Endodermal cell (in vitro differentiated cells): ENCODE measurements around the gene PNPLA7. TPM values are rescaled to one million over a fixed set of nuclear protein-coding genes. Genes with fewer than 3 reads are reported as not detected.

Experiments used
- DNase-seq: peaks from one replicate; pipeline ENCODE4 v3.0.0-alpha.2; 2017
- H3K27ac ChIP-seq: 2 replicates; pipeline ENCODE4 v1.5.1; 2013; ENCODE audit warnings: mild to moderate bottlenecking, low read depth, low read length, moderate library complexity
- H3K27me3 ChIP-seq: 2 replicates; pipeline ENCODE4 v1.6.1; 2013; ENCODE audit warnings: mild to moderate bottlenecking, low read length, moderate library complexity; ENCODE audit not compliant: insufficient read depth, control insufficient read depth, poor library complexity, severe bottlenecking
- H3K36me3 ChIP-seq: 2 replicates; pipeline ENCODE4 v1.7.0; 2013; ENCODE audit warnings: mild to moderate bottlenecking, low read length, moderate library complexity; ENCODE audit not compliant: control insufficient read depth, insufficient read depth
- H3K4me1 ChIP-seq: one replicate; pipeline ENCODE4 v1.7.0; 2013; ENCODE audit warnings: low read length; ENCODE audit not compliant: control insufficient read depth, insufficient read depth
- H3K4me3 ChIP-seq: 2 replicates; pipeline ENCODE4 v1.5.1; 2013; ENCODE audit warnings: mild to moderate bottlenecking, low read length, moderate library complexity
- H3K9ac ChIP-seq: 2 replicates; pipeline ENCODE4 v1.6.1; 2013; ENCODE audit warnings: mild to moderate bottlenecking, low read length, moderate library complexity; ENCODE audit not compliant: poor library complexity, severe bottlenecking; ENCODE audit errors: extremely low read depth
- H3K9me3 ChIP-seq: 2 replicates; pipeline ENCODE4 v1.6.1; 2013; ENCODE audit warnings: mild to moderate bottlenecking, low read length, moderate library complexity; ENCODE audit not compliant: control insufficient read depth
- H3K27ac Mint-ChIP-seq: 2 replicates; pipeline ENCODE4 v1.8.0; 2020; ENCODE audit warnings: mixed read lengths
- H3K27me3 Mint-ChIP-seq: 2 replicates; pipeline ENCODE4 v1.8.0; 2021; ENCODE audit warnings: mild to moderate bottlenecking, mixed read lengths; ENCODE audit not compliant: insufficient read depth
- H3K36me3 Mint-ChIP-seq: 2 replicates; pipeline ENCODE4 v1.8.0; 2020; ENCODE audit warnings: low read depth, mixed read lengths
- H3K4me1 Mint-ChIP-seq: 2 replicates; pipeline ENCODE4 v1.8.0; 2020; ENCODE audit warnings: mixed read lengths
- H3K4me3 Mint-ChIP-seq: 2 replicates; pipeline ENCODE4 v1.8.0; 2020; ENCODE audit warnings: mild to moderate bottlenecking, moderate library complexity, mixed read lengths
- H3K9me3 Mint-ChIP-seq: 2 replicates; pipeline ENCODE4 v1.8.0; 2020; ENCODE audit warnings: mild to moderate bottlenecking, mixed read lengths
- CTCF ChIP-seq: fragments of 200-600 bp; sonication (generic); conservative IDR thresholded peaks from 2 replicates; pipeline ENCODE4 v1.5.0; 2021; ENCODE audit warnings: antibody characterized with exemption, mild to moderate bottlenecking
- WGBS, 2 experiments: methylation state at CpG; one replicate each; pipeline versions ENCODE4 v1.1.5 to v1.1.7; 2013; ENCODE audit warnings: missing lambda C conversion rate in 2 of 2, mixed read lengths in 1 of 2; ENCODE audit not compliant: insufficient coverage in 1 of 2, insufficient read length in 1 of 2; 5-methylcytosine and 5-hydroxymethylcytosine counted together
- total RNA-seq, 2 donors: library from RNA; stranded (reverse); fragmentation: NEBNext Ultra II Directional in 1 of 2; extraction: Animal tissue kit (Norgen Biotek cat#: 25700) in 1 of 2; gene quantifications; 2 replicates in 1 of 2; 3 replicates in 1 of 2; pipeline ENCODE4 v1.2.1, GENCODE V29; 2021

PNPLA7 gene
- total RNA-seq, 2 donors from 2014 or later: 2.0 to 2.4 TPM

GRCh38 chr9:137465720-137466388 lies 84.3 kb downstream of the PNPLA7 start:
- peaks cover 26% of the 10 kb centered on the region for H3K27me3 Mint-ChIP-seq
- H3K36me3 Mint-ChIP-seq: no peaks in the 10 kb centered on the region
- H3K27ac ChIP-seq: no peak overlapping the region
- no peaks in the 10 kb centered on the region for H3K9me3 ChIP-seq
- no peaks in the 10 kb centered on the region for H3K9me3 Mint-ChIP-seq
- H3K4me1 Mint-ChIP-seq: no peaks in the 10 kb centered on the region
- no peak overlapping the region for H3K4me3 ChIP-seq
- H3K4me1 ChIP-seq: no peaks in the 10 kb centered on the region
- TF ChIP-seq CTCF: no peak
- no peaks in the 10 kb centered on the region for H3K27me3 ChIP-seq
- H3K36me3 ChIP-seq: no peaks in the 10 kb centered on the region
- no peak for DNase-seq
- 90 to 93% methylated on average over 19 to 23 of the region's 23 CpGs for WGBS, 2 experiments
- no peak overlapping the region for H3K27ac Mint-ChIP-seq
- no peak overlapping the region for H3K9ac ChIP-seq
- no peak overlapping the region for H3K4me3 Mint-ChIP-seq

GRCh38 chr9:137465000-137465719 lies 85.0 kb downstream of the PNPLA7 start:
- 91 to 100% methylated on average over 6 to 23 of the region's 23 CpGs for WGBS, 2 experiments
- H3K9me3 Mint-ChIP-seq: no peaks in the 10 kb centered on the region
- TF ChIP-seq CTCF: no peak
- H3K9ac ChIP-seq: no peak overlapping the region
- H3K4me1 ChIP-seq: no peaks in the 10 kb centered on the region
- no peaks in the 10 kb centered on the region for H3K9me3 ChIP-seq
- peaks cover 30% of the 10 kb centered on the region for H3K27me3 Mint-ChIP-seq
- H3K27me3 ChIP-seq: no peaks in the 10 kb centered on the region
- no peaks in the 10 kb centered on the region for H3K36me3 ChIP-seq
- H3K4me3 ChIP-seq: no peak overlapping the region
- H3K36me3 Mint-ChIP-seq: no peaks in the 10 kb centered on the region
- H3K4me1 Mint-ChIP-seq: no peaks in the 10 kb centered on the region
- no peak for DNase-seq
- H3K4me3 Mint-ChIP-seq: no peak overlapping the region
- no peak overlapping the region for H3K27ac ChIP-seq
- no peak overlapping the region for H3K27ac Mint-ChIP-seq

GRCh38 chr9:137464291-137464999 lies 85.8 kb downstream of the PNPLA7 start:
- H3K9me3 Mint-ChIP-seq: no peaks in the 10 kb centered on the region
- Histone ChIP-seq H3K27me3 (no peaks in the 10 kb centered on the region), H3K36me3 (no peaks in the 10 kb centered on the region), H3K9me3 (no peaks in the 10 kb centered on the region), H3K4me1 (no peaks in the 10 kb centered on the region), H3K27ac (no peak overlapping the region), H3K4me3 (no peak overlapping the region), H3K9ac (no peak overlapping the region)
- 92 to 96% methylated on average over 19 to 28 of the region's 28 CpGs for WGBS, 2 experiments
- no peak for TF ChIP-seq CTCF
- H3K27me3 Mint-ChIP-seq: peaks cover 34% of the 10 kb centered on the region
- no peak for DNase-seq
- no peak overlapping the region for H3K27ac Mint-ChIP-seq
- H3K4me1 Mint-ChIP-seq: no peaks in the 10 kb centered on the region
- no peaks in the 10 kb centered on the region for H3K36me3 Mint-ChIP-seq
- no peak overlapping the region for H3K4me3 Mint-ChIP-seq
